ENCODE results near the gene SLC38A7.
"Not testable (repeated sequence)": the region's sequence is repeated elsewhere in the genome, so short reads cannot be mapped to it uniquely, and the experiment has no call there.

The SLC38A7 gene

GRCh38 chr16:58670177-58670576, 14.4 kb downstream of the SLC38A7 start:
- H3K4me3 ChIP-seq (ENCODE audit: low read depth in 1 of 2, low read length in 2 of 2): no peak overlapping the region
- no peak overlapping the region for H3K27ac ChIP-seq (ENCODE audit: low read depth, low read length)
- peaks cover 17% of the 10 kb centered on the region for H3K36me3 ChIP-seq (ENCODE audit: insufficient read depth, low read length)
- no peaks in the 10 kb centered on the region for H3K27me3 ChIP-seq (ENCODE audit: control insufficient read depth in 1 of 2, insufficient read depth in 2 of 2, low read length in 2 of 2)
- H3K4me1 ChIP-seq (ENCODE audit: insufficient read depth, low read length): no peaks in the 10 kb centered on the region
- no peaks in the 10 kb centered on the region for H3K9me3 ChIP-seq (ENCODE audit: low read length)
- no peak overlapping the region for H3K9ac ChIP-seq (ENCODE audit: low read length)

GRCh38 chr16:58665200-58665599, 19.4 kb downstream of the SLC38A7 start:
- Histone ChIP-seq H3K36me3 (ENCODE audit: insufficient read depth, low read length) (peaks cover 12% of the 10 kb centered on the region), H3K27ac (ENCODE audit: low read depth, low read length) (no peak overlapping the region), H3K4me1 (ENCODE audit: insufficient read depth, low read length) (no peaks in the 10 kb centered on the region), H3K9me3 (ENCODE audit: low read length) (no peaks in the 10 kb centered on the region), H3K9ac (ENCODE audit: low read length) (no peak overlapping the region), H3K4me3 (ENCODE audit: low read depth in 1 of 2, low read length in 2 of 2) (no peak overlapping the region), H3K27me3 (ENCODE audit: control insufficient read depth in 1 of 2, insufficient read depth in 2 of 2, low read length in 2 of 2) (no peaks in the 10 kb centered on the region)

- H3K9me3 ChIP-seq (ENCODE audit: low read length): no peaks in the 10 kb centered on the region
- H3K27me3 ChIP-seq (ENCODE audit: control insufficient read depth in 1 of 2, insufficient read depth in 2 of 2, low read length in 2 of 2): no peaks in the 10 kb centered on the region
- no peak overlapping the region for H3K27ac ChIP-seq (ENCODE audit: low read depth, low read length)
- H3K9ac ChIP-seq (ENCODE audit: low read length): no peak overlapping the region
- no peak overlapping the region for H3K4me3 ChIP-seq (ENCODE audit: low read depth in 1 of 2, low read length in 2 of 2)
- H3K4me1 ChIP-seq (ENCODE audit: insufficient read depth, low read length): no peaks in the 10 kb centered on the region
- no peaks in the 10 kb centered on the region for H3K36me3 ChIP-seq (ENCODE audit: insufficient read depth, low read length)
Measured at GRCh38 chr16:58661199-58661830, 23.3 kb downstream of the SLC38A7 start.

GRCh38 chr16:58659911-58660310, 24.7 kb downstream of the SLC38A7 start:
- not testable (repeated sequence) for H3K27me3 ChIP-seq (ENCODE audit: control insufficient read depth in 1 of 2, insufficient read depth in 2 of 2, low read length in 2 of 2); H3K36me3 ChIP-seq (ENCODE audit: insufficient read depth, low read length); H3K9me3 ChIP-seq (ENCODE audit: low read length); H3K4me1 ChIP-seq (ENCODE audit: insufficient read depth, low read length); H3K9ac ChIP-seq (ENCODE audit: low read length); H3K27ac ChIP-seq (ENCODE audit: low read depth, low read length); H3K4me3 ChIP-seq (ENCODE audit: low read depth in 1 of 2, low read length in 2 of 2)

GRCh38 chr16:58658796-58659211, 25.8 kb downstream of the SLC38A7 start:
- H3K27me3 ChIP-seq (ENCODE audit: control insufficient read depth in 1 of 2, insufficient read depth in 2 of 2, low read length in 2 of 2): no peaks in the 10 kb centered on the region
- H3K9me3 ChIP-seq (ENCODE audit: low read length): no peaks in the 10 kb centered on the region
- no peak overlapping the region for H3K27ac ChIP-seq (ENCODE audit: low read depth, low read length)
- H3K4me3 ChIP-seq (ENCODE audit: low read depth in 1 of 2, low read length in 2 of 2): no peak overlapping the region
- no peaks in the 10 kb centered on the region for H3K4me1 ChIP-seq (ENCODE audit: insufficient read depth, low read length)
- H3K9ac ChIP-seq (ENCODE audit: low read length): no peak overlapping the region
- no peaks in the 10 kb centered on the region for H3K36me3 ChIP-seq (ENCODE audit: insufficient read depth, low read length)

- no peaks in the 10 kb centered on the region for H3K36me3 ChIP-seq (ENCODE audit: insufficient read depth, low read length)
- no peak overlapping the region for H3K27ac ChIP-seq (ENCODE audit: low read depth, low read length)
- no peak overlapping the region for H3K9ac ChIP-seq (ENCODE audit: low read length)
- H3K9me3 ChIP-seq (ENCODE audit: low read length): no peaks in the 10 kb centered on the region
- no peaks in the 10 kb centered on the region for H3K27me3 ChIP-seq (ENCODE audit: control insufficient read depth in 1 of 2, insufficient read depth in 2 of 2, low read length in 2 of 2)
- H3K4me3 ChIP-seq (ENCODE audit: low read depth in 1 of 2, low read length in 2 of 2): no peak overlapping the region
- no peaks in the 10 kb centered on the region for H3K4me1 ChIP-seq (ENCODE audit: insufficient read depth, low read length)
Measured at GRCh38 chr16:58656899-58657298, 27.7 kb downstream of the SLC38A7 start.

- Histone ChIP-seq H3K27me3 (ENCODE audit: control insufficient read depth in 1 of 2, insufficient read depth in 2 of 2, low read length in 2 of 2) (no peaks in the 10 kb centered on the region), H3K9ac (ENCODE audit: low read length) (no peak overlapping the region), H3K4me3 (ENCODE audit: low read depth in 1 of 2, low read length in 2 of 2) (no peak overlapping the region), H3K27ac (ENCODE audit: low read depth, low read length) (no peak overlapping the region), H3K4me1 (ENCODE audit: insufficient read depth, low read length) (no peaks in the 10 kb centered on the region), H3K36me3 (ENCODE audit: insufficient read depth, low read length) (no peaks in the 10 kb centered on the region), H3K9me3 (ENCODE audit: low read length) (no peaks in the 10 kb centered on the region)
Measured at GRCh38 chr16:58655215-58655596, 29.4 kb downstream of the SLC38A7 start.

GRCh38 chr16:58654560-58655214, 29.9 kb downstream of the SLC38A7 start:
- Histone ChIP-seq H3K27me3 (ENCODE audit: control insufficient read depth in 1 of 2, insufficient read depth in 2 of 2, low read length in 2 of 2) (no peaks in the 10 kb centered on the region), H3K4me3 (ENCODE audit: low read depth in 1 of 2, low read length in 2 of 2) (no peak overlapping the region), H3K27ac (ENCODE audit: low read depth, low read length) (no peak overlapping the region), H3K9ac (ENCODE audit: low read length) (no peak overlapping the region), H3K36me3 (ENCODE audit: insufficient read depth, low read length) (no peaks in the 10 kb centered on the region), H3K4me1 (ENCODE audit: insufficient read depth, low read length) (no peaks in the 10 kb centered on the region), H3K9me3 (ENCODE audit: low read length) (no peaks in the 10 kb centered on the region)

- Histone ChIP-seq H3K9ac (ENCODE audit: low read length) (no peak overlapping the region), H3K4me1 (ENCODE audit: insufficient read depth, low read length) (no peaks in the 10 kb centered on the region), H3K4me3 (ENCODE audit: low read depth in 1 of 2, low read length in 2 of 2) (no peak overlapping the region), H3K36me3 (ENCODE audit: insufficient read depth, low read length) (no peaks in the 10 kb centered on the region), H3K9me3 (ENCODE audit: low read length) (no peaks in the 10 kb centered on the region), H3K27me3 (ENCODE audit: control insufficient read depth in 1 of 2, insufficient read depth in 2 of 2, low read length in 2 of 2) (no peaks in the 10 kb centered on the region), H3K27ac (ENCODE audit: low read depth, low read length) (no peak overlapping the region)
Measured at GRCh38 chr16:58652741-58653140, 31.8 kb downstream of the SLC38A7 start.

GRCh38 chr16:58651965-58652348, 32.6 kb downstream of the SLC38A7 start:
- no peak overlapping the region for H3K27ac ChIP-seq (ENCODE audit: low read depth, low read length)
- H3K36me3 ChIP-seq (ENCODE audit: insufficient read depth, low read length): no peaks in the 10 kb centered on the region
- no peak overlapping the region for H3K9ac ChIP-seq (ENCODE audit: low read length)
- H3K4me3 ChIP-seq (ENCODE audit: low read depth in 1 of 2, low read length in 2 of 2): no peak overlapping the region
- H3K27me3 ChIP-seq (ENCODE audit: control insufficient read depth in 1 of 2, insufficient read depth in 2 of 2, low read length in 2 of 2): no peaks in the 10 kb centered on the region
- no peaks in the 10 kb centered on the region for H3K9me3 ChIP-seq (ENCODE audit: low read length)
- no peaks in the 10 kb centered on the region for H3K4me1 ChIP-seq (ENCODE audit: insufficient read depth, low read length)

GRCh38 chr16:58649707-58650106, 34.9 kb downstream of the SLC38A7 start:
- Histone ChIP-seq H3K27ac (ENCODE audit: low read depth, low read length) (no peak overlapping the region), H3K4me3 (ENCODE audit: low read depth in 1 of 2, low read length in 2 of 2) (no peak overlapping the region), H3K9ac (ENCODE audit: low read length) (no peak overlapping the region), H3K36me3 (ENCODE audit: insufficient read depth, low read length) (no peaks in the 10 kb centered on the region), H3K4me1 (ENCODE audit: insufficient read depth, low read length) (no peaks in the 10 kb centered on the region), H3K9me3 (ENCODE audit: low read length) (no peaks in the 10 kb centered on the region), H3K27me3 (ENCODE audit: control insufficient read depth in 1 of 2, insufficient read depth in 2 of 2, low read length in 2 of 2) (no peaks in the 10 kb centered on the region)

- Histone ChIP-seq H3K27ac (ENCODE audit: low read depth, low read length) (no peak overlapping the region), H3K36me3 (ENCODE audit: insufficient read depth, low read length) (no peaks in the 10 kb centered on the region), H3K4me3 (ENCODE audit: low read depth in 1 of 2, low read length in 2 of 2) (no peak overlapping the region), H3K4me1 (ENCODE audit: insufficient read depth, low read length) (no peaks in the 10 kb centered on the region), H3K27me3 (ENCODE audit: control insufficient read depth in 1 of 2, insufficient read depth in 2 of 2, low read length in 2 of 2) (no peaks in the 10 kb centered on the region), H3K9ac (ENCODE audit: low read length) (no peak overlapping the region), H3K9me3 (ENCODE audit: low read length) (no peaks in the 10 kb centered on the region)
Measured at GRCh38 chr16:58647107-58647506, 37.5 kb downstream of the SLC38A7 start.

Data from muscle layer of colon (tissue), 2 donors.